Measurements from ENCODE around the gene MCM7. TPM values are rescaled to one million over a fixed set of nuclear protein-coding genes. Genes with fewer than 3 reads are reported as not detected.

MCM7 gene
- total RNA-seq, 1 donor from 2014 or later: 212 TPM

GRCh38 chr7:100111156-100111555, 10.0 kb upstream of the MCM7 start:
- Mint-ChIP-seq H3K27ac (no peak overlapping the region), H3K4me1 (ENCODE audit: low read depth) (no peaks in the 10 kb centered on the region), H3K9me3 (ENCODE audit: low read depth) (no peaks in the 10 kb centered on the region), H3K36me3 (ENCODE audit: insufficient read depth) (peaks cover 11% of the 10 kb centered on the region), H3K4me3 (ENCODE audit: low read depth) (no peak overlapping the region), H3K27me3 (no peaks in the 10 kb centered on the region)
- no peak for TF ChIP-seq CTCF (IDR thresholded peaks at IDR 0.05; ENCODE audit: unreplicated experiment)
- no peak for DNase-seq (ENCODE audit: low spot score, unreplicated experiment)

- DNase-seq (ENCODE audit: low spot score, unreplicated experiment): no peak
- Mint-ChIP-seq H3K4me3 (ENCODE audit: low read depth) (no peak overlapping the region), H3K27me3 (no peaks in the 10 kb centered on the region), H3K9me3 (ENCODE audit: low read depth) (no peaks in the 10 kb centered on the region), H3K27ac (no peak overlapping the region), H3K36me3 (ENCODE audit: insufficient read depth) (peaks cover 11% of the 10 kb centered on the region), H3K4me1 (ENCODE audit: low read depth) (no peaks in the 10 kb centered on the region)
- TF ChIP-seq CTCF (IDR thresholded peaks at IDR 0.05; ENCODE audit: unreplicated experiment): no peak
Measured at GRCh38 chr7:100109521-100110163, 8.4 kb upstream of the MCM7 start.

- Mint-ChIP-seq H3K27ac (no peak overlapping the region), H3K9me3 (ENCODE audit: low read depth) (no peaks in the 10 kb centered on the region), H3K27me3 (no peaks in the 10 kb centered on the region), H3K36me3 (ENCODE audit: insufficient read depth) (peaks cover 16% of the 10 kb centered on the region), H3K4me1 (ENCODE audit: low read depth) (peaks cover 1% of the 10 kb centered on the region), H3K4me3 (ENCODE audit: low read depth) (no peak overlapping the region)
- no peak for DNase-seq (ENCODE audit: low spot score, unreplicated experiment)
- no peak for TF ChIP-seq CTCF (IDR thresholded peaks at IDR 0.05; ENCODE audit: unreplicated experiment)
Measured at GRCh38 chr7:100107890-100108289, 6.7 kb upstream of the MCM7 start.

GRCh38 chr7:100107125-100107737, 6.0 kb upstream of the MCM7 start:
- Mint-ChIP-seq H3K9me3 (ENCODE audit: low read depth) (no peaks in the 10 kb centered on the region), H3K4me3 (ENCODE audit: low read depth) (no peak overlapping the region), H3K27ac (no peak overlapping the region), H3K4me1 (ENCODE audit: low read depth) (peaks cover 4% of the 10 kb centered on the region), H3K36me3 (ENCODE audit: insufficient read depth) (peaks cover 14% of the 10 kb centered on the region), H3K27me3 (no peaks in the 10 kb centered on the region)
- TF ChIP-seq CTCF (IDR thresholded peaks at IDR 0.05; ENCODE audit: unreplicated experiment): no peak
- DNase-seq (ENCODE audit: low spot score, unreplicated experiment): no peak

GRCh38 chr7:100106633-100107032, 5.4 kb upstream of the MCM7 start:
- H3K9me3 Mint-ChIP-seq (ENCODE audit: low read depth): no peaks in the 10 kb centered on the region
- no peaks in the 10 kb centered on the region for H3K27me3 Mint-ChIP-seq
- no peak for TF ChIP-seq CTCF (IDR thresholded peaks at IDR 0.05; ENCODE audit: unreplicated experiment)
- peaks cover 14% of the 10 kb centered on the region for H3K36me3 Mint-ChIP-seq (ENCODE audit: insufficient read depth)
- H3K4me3 Mint-ChIP-seq (ENCODE audit: low read depth): no peak overlapping the region
- H3K4me1 Mint-ChIP-seq (ENCODE audit: low read depth): peaks cover 4% of the 10 kb centered on the region
- no peak for DNase-seq (ENCODE audit: low spot score, unreplicated experiment)
- H3K27ac Mint-ChIP-seq: no peak overlapping the region

Data from progenitor cell of endocrine pancreas (in vitro differentiated cells).